ENCODE results near the gene ZFP36L1.

GRCh38 chr14:68753690-68754089 is 39.2 kb downstream of the ZFP36L1 start:
- TF ChIP-seq CTCF (IDR thresholded peaks at IDR 0.05; ENCODE audit: low read length) (no peak), EZH2 (IDR thresholded peaks at IDR 0.05; ENCODE audit: borderline replicate concordance, low read length) (no peak)

Measured in OCI-LY1 (cell line).